ENCODE results near the gene COL9A1.
"Not testable (repeated sequence)": the region's sequence is repeated elsewhere in the genome, so short reads cannot be mapped to it uniquely, and the experiment has no call there.

COL9A1 gene

GRCh38 chr6:70315079-70315751, 12.3 kb upstream of the COL9A1 start:
- H2AFZ ChIP-seq (ENCODE audit: low read length, unreplicated experiment), result no peak overlapping the region
- H3K27ac ChIP-seq (ENCODE audit: low read depth, low read length), result no peak overlapping the region
- H3K36me3 ChIP-seq (ENCODE audit: insufficient read depth, low read length), result no peaks in the 10 kb centered on the region
- no peaks in the 10 kb centered on the region for H3K4me1 ChIP-seq (ENCODE audit: control insufficient read depth, insufficient read depth, low read length, unreplicated experiment)
- peaks cover 59% of the 10 kb centered on the region for H3K27me3 ChIP-seq (ENCODE audit: insufficient read depth, low read length)
- no peak overlapping the region for H3K4me3 ChIP-seq (ENCODE audit: low read depth, low read length)
- H3K79me2 ChIP-seq (ENCODE audit: control insufficient read depth, insufficient read depth, low read length, unreplicated experiment), result no peaks in the 10 kb centered on the region

- Histone ChIP-seq H3K4me1 (ENCODE audit: control insufficient read depth, insufficient read depth, low read length, unreplicated experiment) (no peaks in the 10 kb centered on the region), H3K27ac (ENCODE audit: low read depth, low read length) (no peak overlapping the region), H3K79me2 (ENCODE audit: control insufficient read depth, insufficient read depth, low read length, unreplicated experiment) (no peaks in the 10 kb centered on the region), H3K4me3 (ENCODE audit: low read depth, low read length) (no peak overlapping the region), H3K27me3 (ENCODE audit: insufficient read depth, low read length) (peaks cover 65% of the 10 kb centered on the region), H2AFZ (ENCODE audit: low read length, unreplicated experiment) (no peak overlapping the region), H3K36me3 (ENCODE audit: insufficient read depth, low read length) (no peaks in the 10 kb centered on the region)
Measured at GRCh38 chr6:70314296-70314695, 11.4 kb upstream of the COL9A1 start.

- Histone ChIP-seq H3K4me1 (ENCODE audit: control insufficient read depth, insufficient read depth, low read length, unreplicated experiment) (no peaks in the 10 kb centered on the region), H3K79me2 (ENCODE audit: control insufficient read depth, insufficient read depth, low read length, unreplicated experiment) (no peaks in the 10 kb centered on the region), H3K4me3 (ENCODE audit: low read depth, low read length) (no peak overlapping the region), H2AFZ (ENCODE audit: low read length, unreplicated experiment) (no peak overlapping the region), H3K27ac (ENCODE audit: low read depth, low read length) (no peak overlapping the region), H3K36me3 (ENCODE audit: insufficient read depth, low read length) (no peaks in the 10 kb centered on the region), H3K27me3 (ENCODE audit: insufficient read depth, low read length) (peaks cover 70% of the 10 kb centered on the region)
Measured at GRCh38 chr6:70312165-70312745, 9.4 kb upstream of the COL9A1 start.

GRCh38 chr6:70310063-70310694, 7.3 kb upstream of the COL9A1 start:
- Histone ChIP-seq H3K27ac (ENCODE audit: low read depth, low read length) (no peak overlapping the region), H3K27me3 (ENCODE audit: insufficient read depth, low read length) (peaks cover 72% of the 10 kb centered on the region), H3K79me2 (ENCODE audit: control insufficient read depth, insufficient read depth, low read length, unreplicated experiment) (no peaks in the 10 kb centered on the region), H3K4me1 (ENCODE audit: control insufficient read depth, insufficient read depth, low read length, unreplicated experiment) (no peaks in the 10 kb centered on the region), H3K4me3 (ENCODE audit: low read depth, low read length) (no peak overlapping the region), H2AFZ (ENCODE audit: low read length, unreplicated experiment) (no peak overlapping the region), H3K36me3 (ENCODE audit: insufficient read depth, low read length) (no peaks in the 10 kb centered on the region)

GRCh38 chr6:70309243-70309642, 6.4 kb upstream of the COL9A1 start:
- no peaks in the 10 kb centered on the region for H3K36me3 ChIP-seq (ENCODE audit: insufficient read depth, low read length)
- no peak overlapping the region for H3K4me3 ChIP-seq (ENCODE audit: low read depth, low read length)
- H3K79me2 ChIP-seq (ENCODE audit: control insufficient read depth, insufficient read depth, low read length, unreplicated experiment), result no peaks in the 10 kb centered on the region
- no peak overlapping the region for H3K27ac ChIP-seq (ENCODE audit: low read depth, low read length)
- no peaks in the 10 kb centered on the region for H3K4me1 ChIP-seq (ENCODE audit: control insufficient read depth, insufficient read depth, low read length, unreplicated experiment)
- H2AFZ ChIP-seq (ENCODE audit: low read length, unreplicated experiment), result no peak overlapping the region
- peaks cover 72% of the 10 kb centered on the region for H3K27me3 ChIP-seq (ENCODE audit: insufficient read depth, low read length)

GRCh38 chr6:70308142-70308541, 5.3 kb upstream of the COL9A1 start:
- not testable (repeated sequence) for H3K36me3 ChIP-seq (ENCODE audit: insufficient read depth, low read length); H3K79me2 ChIP-seq (ENCODE audit: control insufficient read depth, insufficient read depth, low read length, unreplicated experiment); H3K4me1 ChIP-seq (ENCODE audit: control insufficient read depth, insufficient read depth, low read length, unreplicated experiment); H3K4me3 ChIP-seq (ENCODE audit: low read depth, low read length); H2AFZ ChIP-seq (ENCODE audit: low read length, unreplicated experiment); H3K27ac ChIP-seq (ENCODE audit: low read depth, low read length)
- peaks cover 72% of the 10 kb centered on the region for H3K27me3 ChIP-seq (ENCODE audit: insufficient read depth, low read length)

- Histone ChIP-seq H3K27me3 (ENCODE audit: insufficient read depth, low read length) (peaks cover 75% of the 10 kb centered on the region), H3K79me2 (ENCODE audit: control insufficient read depth, insufficient read depth, low read length, unreplicated experiment) (no peaks in the 10 kb centered on the region), H3K4me3 (ENCODE audit: low read depth, low read length) (no peak overlapping the region), H3K27ac (ENCODE audit: low read depth, low read length) (no peak overlapping the region), H3K36me3 (ENCODE audit: insufficient read depth, low read length) (no peaks in the 10 kb centered on the region), H3K4me1 (ENCODE audit: control insufficient read depth, insufficient read depth, low read length, unreplicated experiment) (no peaks in the 10 kb centered on the region), H2AFZ (ENCODE audit: low read length, unreplicated experiment) (no peak overlapping the region)
Measured at GRCh38 chr6:70307008-70307407, 4.1 kb upstream of the COL9A1 start.

- Histone ChIP-seq H3K4me3 (ENCODE audit: low read depth, low read length) (no peak overlapping the region), H2AFZ (ENCODE audit: low read length, unreplicated experiment) (no peak overlapping the region), H3K27ac (ENCODE audit: low read depth, low read length) (no peak overlapping the region), H3K27me3 (ENCODE audit: insufficient read depth, low read length) (peaks cover 79% of the 10 kb centered on the region), H3K79me2 (ENCODE audit: control insufficient read depth, insufficient read depth, low read length, unreplicated experiment) (no peaks in the 10 kb centered on the region), H3K36me3 (ENCODE audit: insufficient read depth, low read length) (no peaks in the 10 kb centered on the region), H3K4me1 (ENCODE audit: control insufficient read depth, insufficient read depth, low read length, unreplicated experiment) (no peaks in the 10 kb centered on the region)
Measured at GRCh38 chr6:70304616-70305015, 1.7 kb upstream of the COL9A1 start.

GRCh38 chr6:70299456-70299855, 3.4 kb downstream of the COL9A1 start:
- Histone ChIP-seq H2AFZ (ENCODE audit: low read length, unreplicated experiment) (no peak overlapping the region), H3K27ac (ENCODE audit: low read depth, low read length) (no peak overlapping the region), H3K79me2 (ENCODE audit: control insufficient read depth, insufficient read depth, low read length, unreplicated experiment) (no peaks in the 10 kb centered on the region), H3K27me3 (ENCODE audit: insufficient read depth, low read length) (peaks cover 76% of the 10 kb centered on the region), H3K36me3 (ENCODE audit: insufficient read depth, low read length) (no peaks in the 10 kb centered on the region), H3K4me1 (ENCODE audit: control insufficient read depth, insufficient read depth, low read length, unreplicated experiment) (no peaks in the 10 kb centered on the region), H3K4me3 (ENCODE audit: low read depth, low read length) (no peak overlapping the region)

- no peak overlapping the region for H3K27ac ChIP-seq (ENCODE audit: low read depth, low read length)
Measured at GRCh38 chr6:70298068-70298467, 4.8 kb downstream of the COL9A1 start.

GRCh38 chr6:70292193-70292592, 10.7 kb downstream of the COL9A1 start:
- H2AFZ ChIP-seq (ENCODE audit: low read length, unreplicated experiment), result no peak overlapping the region
- H3K4me3 ChIP-seq (ENCODE audit: low read depth, low read length), result no peak overlapping the region
- no peaks in the 10 kb centered on the region for H3K79me2 ChIP-seq (ENCODE audit: control insufficient read depth, insufficient read depth, low read length, unreplicated experiment)
- peaks cover 87% of the 10 kb centered on the region for H3K27me3 ChIP-seq (ENCODE audit: insufficient read depth, low read length)
- no peaks in the 10 kb centered on the region for H3K4me1 ChIP-seq (ENCODE audit: control insufficient read depth, insufficient read depth, low read length, unreplicated experiment)
- no peak overlapping the region for H3K27ac ChIP-seq (ENCODE audit: low read depth, low read length)
- H3K36me3 ChIP-seq (ENCODE audit: insufficient read depth, low read length), result no peaks in the 10 kb centered on the region

More at GRCh38 chr6:70298068-70298467, 4.8 kb downstream of the COL9A1 start:
- Histone ChIP-seq H3K36me3 (ENCODE audit: insufficient read depth, low read length) (no peaks in the 10 kb centered on the region), H3K79me2 (ENCODE audit: control insufficient read depth, insufficient read depth, low read length, unreplicated experiment) (no peaks in the 10 kb centered on the region), H3K4me3 (ENCODE audit: low read depth, low read length) (no peak overlapping the region), H2AFZ (ENCODE audit: low read length, unreplicated experiment) (no peak overlapping the region), H3K27me3 (ENCODE audit: insufficient read depth, low read length) (peaks cover 76% of the 10 kb centered on the region), H3K4me1 (ENCODE audit: control insufficient read depth, insufficient read depth, low read length, unreplicated experiment) (no peaks in the 10 kb centered on the region)
